OCI-LY7 (cell line): ENCODE measurements around the gene PLA2G4B. TPM values are rescaled to one million over a fixed set of nuclear protein-coding genes. Genes with fewer than 3 reads are reported as not detected.
A peak's percentile ranks its signal among the peaks of the same experiment; 100 is the strongest.

ENCODE experiments used
- BruUV-seq: library from RNA; stranded (reverse); fragments of 400-500 nt; replicated peaks from 2 replicates; lab custom pipeline; 2021; lab: Mats Ljungman, UMichigan
- CTCF ChIA-PET: fragments of 300-600 bp; sonication (Branson Sonifier 250); formaldehyde crosslinking; loops from one replicate; lab custom pipeline; 2022; ENCODE audit warnings: antibody characterized with exemption; ENCODE audit not compliant: unreplicated experiment; lab: Charles Lee
- POLR2A ChIA-PET: fragments of 300-600 bp; sonication (Branson Sonifier 250); formaldehyde crosslinking; loops from one replicate; lab custom pipeline; 2022; ENCODE audit warnings: antibody characterized with exemption; lab: Charles Lee
- DNase-seq: peaks from one replicate; pipeline ENCODE4 v3.0.0-alpha.2; 2015; ENCODE audit warnings: low spot score
- H2AFZ ChIP-seq: fragments of 200-600 bp; sonication (generic), shearing (Covaris generic); 2 replicates; pipeline ENCODE4 v1.6.1; 2014; ENCODE audit warnings: mild to moderate bottlenecking, antibody characterized with exemption, low read length, moderate library complexity
- H3K27ac ChIP-seq: fragments of 200-600 bp; sonication (generic); 2 replicates; pipeline ENCODE4 v1.5.1; 2014; ENCODE audit warnings: mixed run types, low read depth, mild to moderate bottlenecking, moderate library complexity, low read length, inconsistent platforms; ENCODE audit not compliant: poor library complexity, severe bottlenecking
- H3K36me3 ChIP-seq: fragments of 200-600 bp; sonication (generic); 2 replicates; pipeline ENCODE4 v1.6.1; 2014; ENCODE audit warnings: mild to moderate bottlenecking, antibody characterized with exemption, low read length, moderate library complexity, mixed read lengths; ENCODE audit not compliant: insufficient read depth
- H3K4me1 ChIP-seq: fragments of 200-600 bp; sonication (generic); 2 replicates; pipeline ENCODE4 v1.5.1; 2014; ENCODE audit warnings: mild to moderate bottlenecking, low read length; ENCODE audit not compliant: insufficient read depth, poor library complexity, severe bottlenecking
- H3K4me2 ChIP-seq: fragments of 200-600 bp; sonication (generic); 2 replicates; pipeline ENCODE4 v1.6.1; 2014; ENCODE audit warnings: mild to moderate bottlenecking, low read length
- H3K4me3 ChIP-seq: fragments of 200-600 bp; sonication (generic); 2 replicates; pipeline ENCODE4 v1.5.1; 2014; ENCODE audit warnings: mild to moderate bottlenecking, low read depth, low read length; ENCODE audit not compliant: poor library complexity, severe bottlenecking
- H3K79me2 ChIP-seq: fragments of 200-600 bp; sonication (generic); 2 replicates; pipeline ENCODE4 v1.6.1; 2016; ENCODE audit warnings: low read depth, mild to moderate bottlenecking, low read length, moderate library complexity, mixed read lengths; ENCODE audit not compliant: insufficient read depth
- H3K9me2 ChIP-seq: fragments of 200-600 bp; sonication (generic); 2 replicates; pipeline ENCODE4 v1.6.1; 2016; ENCODE audit warnings: mild to moderate bottlenecking, low read length, mixed read lengths; ENCODE audit not compliant: insufficient read depth
- H3K9me3 ChIP-seq: fragments of 200-600 bp; sonication (generic); 2 replicates; pipeline ENCODE4 v1.6.1; 2014; ENCODE audit warnings: mild to moderate bottlenecking, mixed run types, low read length, mixed read lengths
- H4K20me1 ChIP-seq: fragments of 200-600 bp; sonication (generic); 2 replicates; pipeline ENCODE4 v1.6.1; 2014; ENCODE audit warnings: mild to moderate bottlenecking, antibody characterized with exemption, low read length, moderate library complexity, mixed read lengths; ENCODE audit not compliant: insufficient read depth
- CTCF ChIP-seq: fragments of 200-600 bp; sonication (generic); conservative IDR thresholded peaks from 2 replicates; pipeline ENCODE4 v1.5.1; 2014; ENCODE audit warnings: mild to moderate bottlenecking, antibody characterized with exemption, low read length, moderate library complexity, mixed read lengths
- EZH2phosphoT487 ChIP-seq: fragments of 200-600 bp; sonication (generic); IDR thresholded peaks from 2 replicates; pipeline ENCODE4 v1.6.1; 2018; ENCODE audit warnings: low read depth, borderline replicate concordance, mild to moderate bottlenecking, mixed run types, antibody characterized with exemption, low read length, moderate library complexity, mixed read lengths
- intact Hi-C: fragments of 100-400 bp; cut with micrococcal nuclease; formaldehyde crosslinking; loops from one replicate; pipeline ENCODE4 v1.10.0; 2022; ENCODE audit not compliant: unreplicated experiment
- total RNA-seq, 2 experiments: library from RNA; depleted of rRNA in 1 of 2; stranded (reverse); fragments of >200 nt in 1 of 2; shearing (Covaris generic) in 1 of 2; gene quantifications; 2 replicates each; pipeline ENCODE4 v1.2.3, GENCODE V29; 2014 to 2022

The PLA2G4B gene
- total RNA-seq, 2 experiments from 2014 or later: 9.5 to 11.1 TPM

GRCh38 chr15:41832208-41832607 lies 6.4 kb upstream of the PLA2G4B start:
- intact Hi-C loops: no loop called here
- POLR2A ChIA-PET: interaction anchor here (1.0 kb wide), 1 partner anchor 26 kb away, joined by 3 read pairs; no protein-coding TSS in a partner anchor

GRCh38 chr15:41832875-41833274 lies 5.8 kb upstream of the PLA2G4B start:
- peak; percentile 27 for DNase-seq
- Histone ChIP-seq H2AFZ (no peak overlapping the region), H3K4me2 (peak overlapping the region; percentile 26; the same call in 1 of the 2 replicates), H3K79me2 (no peaks in the 10 kb centered on the region), H3K4me1 (peaks cover 18% of the 10 kb centered on the region), H4K20me1 (no peaks in the 10 kb centered on the region), H3K9me3 (no peaks in the 10 kb centered on the region), H3K4me3 (no peak overlapping the region), H3K9me2 (no peaks in the 10 kb centered on the region), H3K27ac (no peak overlapping the region), H3K36me3 (no peaks in the 10 kb centered on the region; the same call in 1 of the 2 replicates)
- no TSS peak for BruUV-seq
- TF ChIP-seq EZH2phosphoT487 (no peak), CTCF (no peak)
- CTCF ChIA-PET: no interaction called here
- POLR2A ChIA-PET: interaction anchor here (0.7 kb wide), 1 partner anchor 82 kb away, joined by 3 read pairs; no protein-coding TSS in a partner anchor
- intact Hi-C loops: no loop called here

More at GRCh38 chr15:41832208-41832607, 6.4 kb upstream of the PLA2G4B start:
- Histone ChIP-seq H3K9me3 (no peaks in the 10 kb centered on the region), H2AFZ (no peak overlapping the region), H3K9me2 (no peaks in the 10 kb centered on the region), H3K4me3 (no peak overlapping the region), H3K4me1 (peaks cover 22% of the 10 kb centered on the region), H3K79me2 (no peaks in the 10 kb centered on the region), H3K36me3 (no peaks in the 10 kb centered on the region; the same call in 1 of the 2 replicates), H3K4me2 (no peak overlapping the region), H3K27ac (no peak overlapping the region), H4K20me1 (no peaks in the 10 kb centered on the region)
- no peak for DNase-seq
- no TSS peak for BruUV-seq
- CTCF ChIA-PET: no interaction called here
- TF ChIP-seq CTCF (no peak), EZH2phosphoT487 (no peak)

- H3K9me3 ChIP-seq: no peaks in the 10 kb centered on the region
- DNase-seq: no peak
- no peaks in the 10 kb centered on the region; the same call in 1 of the 2 replicates for H3K36me3 ChIP-seq
- H3K79me2 ChIP-seq: no peaks in the 10 kb centered on the region
- H3K4me3 ChIP-seq: no peak overlapping the region
- POLR2A ChIA-PET: interaction anchor here (0.6 kb wide), 1 partner anchor 222 kb away, joined by 3 read pairs; no protein-coding TSS in a partner anchor
- peaks cover 11% of the 10 kb centered on the region for H3K4me1 ChIP-seq
- H3K9me2 ChIP-seq: no peaks in the 10 kb centered on the region
- H3K27ac ChIP-seq: no peak overlapping the region
- CTCF ChIA-PET: no interaction called here
- TF ChIP-seq CTCF: no peak
- TF ChIP-seq EZH2phosphoT487: no peak
- H2AFZ ChIP-seq: no peak overlapping the region
- no peaks in the 10 kb centered on the region for H4K20me1 ChIP-seq
- intact Hi-C loops: no loop called here
- BruUV-seq: no TSS peak
- no peak overlapping the region for H3K4me2 ChIP-seq
These were observed 4.6 kb upstream of the PLA2G4B start for GRCh38 chr15:41834096-41834495.
